ENCODE results near the gene C8A. TPM values are rescaled to one million over a fixed set of nuclear protein-coding genes. Genes with fewer than 3 reads are reported as not detected.

Gene C8A
- total RNA-seq, 1 experiment from 2014 or later: not detected

DNA sequence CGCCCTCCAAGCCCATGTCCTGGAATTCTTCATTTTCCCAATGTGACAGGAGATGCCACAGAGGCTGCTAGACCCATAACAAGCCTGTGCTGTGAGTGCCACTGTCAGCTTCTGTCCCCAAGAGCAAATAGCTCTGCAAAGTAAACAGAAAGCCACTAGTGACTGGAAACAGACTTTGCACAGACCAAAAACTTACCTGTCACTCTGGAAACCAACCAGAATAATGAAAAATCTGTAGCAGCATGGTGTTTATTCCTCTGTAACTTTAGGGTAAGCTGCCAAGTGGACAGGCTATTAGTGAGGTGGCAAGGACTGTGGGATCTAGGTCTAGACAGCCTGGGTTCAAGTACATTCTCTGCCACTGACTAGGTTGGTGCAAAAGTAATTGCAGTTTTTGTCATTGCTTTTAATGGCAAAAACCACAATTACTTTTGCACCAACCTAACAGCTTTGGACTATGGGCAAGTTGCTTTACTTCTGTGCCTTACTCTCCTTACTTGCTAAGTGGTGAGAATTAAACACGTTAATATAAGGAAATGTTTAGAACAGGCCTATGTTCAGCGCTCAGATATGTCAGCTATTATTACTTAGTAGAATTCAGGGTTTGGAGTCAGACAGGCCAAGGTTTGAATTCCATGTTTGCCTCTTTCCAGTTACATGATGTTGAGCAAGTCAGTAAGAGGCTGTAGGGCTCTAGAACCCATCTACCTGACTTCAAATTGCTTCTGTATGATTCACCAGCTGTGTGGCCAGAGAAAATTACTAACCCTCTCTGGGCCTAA, 111.5 kb downstream of the C8A start, which contains the start of gene C8B:
Gene C8B, minus strand, starts transcription at position 100 of the 782 bp plus-strand sequence. Its CDS starts 67 bp downstream, at position 33.
- no peak for DNase-seq (ENCODE audit: low spot score)

DNA sequence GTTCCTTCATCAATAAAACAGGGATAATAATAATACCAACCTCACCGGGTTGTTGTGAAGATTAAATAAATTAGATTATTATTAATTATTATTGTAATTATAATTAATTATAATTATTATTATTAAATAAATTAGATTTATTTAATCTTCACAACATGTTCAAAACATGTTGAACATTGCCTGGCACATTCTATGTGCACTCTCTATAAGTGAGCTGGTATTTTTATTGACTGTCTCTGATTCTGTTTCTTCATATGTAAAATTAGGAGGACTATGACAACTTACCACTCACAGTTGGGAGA, 112.1 kb downstream of the C8A start:
- DNase-seq (ENCODE audit: low spot score): no peak

DNA sequence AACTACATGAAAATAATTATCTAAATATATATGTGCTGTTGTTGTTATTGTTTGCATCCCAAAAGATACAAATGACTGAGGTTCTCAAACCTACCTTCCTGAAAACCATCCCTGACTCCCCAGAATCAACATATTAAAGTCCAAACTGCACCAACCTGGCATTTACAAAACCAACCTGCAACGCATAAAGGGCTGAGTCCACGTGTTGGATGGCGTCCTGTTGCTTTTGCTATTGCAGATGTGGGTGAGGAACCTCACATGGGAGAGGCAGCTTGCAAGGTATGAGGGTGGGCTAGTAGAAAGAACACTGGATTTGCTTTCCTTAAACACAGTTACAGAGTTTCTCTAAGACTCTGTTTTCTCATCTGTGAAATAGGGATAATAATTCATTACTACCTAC, 112.8 kb downstream of the C8A start:
- no peak for DNase-seq (ENCODE audit: low spot score)

Other genes with a start within 250 kb of the C8A start
- gene PRKAA2, start 209.5 kb upstream of the C8A start, total RNA-seq (2014; rRNA removed; shearing (Covaris generic)): not detected in 2 replicates
- not detected in 2 replicates for gene FYB2, start 35.4 kb upstream of the C8A start, total RNA-seq (2014; rRNA removed; shearing (Covaris generic))
- gene C8B, start 111.2 kb downstream of the C8A start, total RNA-seq (2014; rRNA removed; shearing (Covaris generic)): not detected in 2 replicates

Measured in HT-29 (cell line).